ENCODE data around the gene CCDC154. TPM values are rescaled to one million over a fixed set of nuclear protein-coding genes. Genes with fewer than 3 reads are reported as not detected.

Gene CCDC154
- total RNA-seq = 1 to 10 TPM in 1 of 2 experiments, under 1 TPM in 1; 0.70 to 1.6 TPM

- Mint-ChIP-seq H3K4me1 (no peaks in the 10 kb centered on the region), H3K27me3 (no peaks in the 10 kb centered on the region), H3K4me3 (no peak within 1 kb of the TSS), H3K27ac (no peak within 1 kb of the TSS), H3K36me3 (ENCODE audit: low read depth) (no peaks in the 10 kb centered on the region), H3K9me3 (ENCODE audit: low read depth) (no peaks in the 10 kb centered on the region)
- DNase-seq (no peak), ATAC-seq (no peak)
- ChIA-PET POLR2A (no interaction called here), CTCF (no interaction called here)
- intact Hi-C loops (cut with DNase I, micrococcal nuclease) = no loop called here
Measured at GRCh38 chr16:1443980-1444729, at the start of gene CCDC154. Gene CCDC154, minus strand, starts transcription at chr16:1444556. Its CDS starts 234 bp downstream, at chr16:1444322.

- ATAC-seq (peak; percentile 9), DNase-seq (peak; percentile 37)
- Mint-ChIP-seq H3K4me3 (peak overlapping the region; percentile 92), H3K9me3 (ENCODE audit: low read depth) (no peaks in the 10 kb centered on the region), H3K36me3 (ENCODE audit: low read depth) (peaks cover 17% of the 10 kb centered on the region), H3K4me1 (peaks cover 15% of the 10 kb centered on the region), H3K27me3 (no peaks in the 10 kb centered on the region), H3K27ac (peak overlapping the region; percentile 85)
- intact Hi-C loops (cut with DNase I, micrococcal nuclease) = loop anchor here (1.0 to 5.0 kb wide), 18 partner anchors 18 to 774 kb away; partner anchors contain the start of genes CLCN7 (in 2 of the 2), CRAMP1 (in 1 of the 2), FAHD1 (in 1 of the 2) and GNPTG (in 1 of the 2)
- CTCF ChIA-PET = interaction anchor here (0.6 kb wide), 1 partner anchor 130 kb away, joined by 3 read pairs; no protein-coding TSS in a partner anchor
- POLR2A ChIA-PET = interaction anchor here (0.6 to 0.8 kb wide), 2 partner anchors 73 to 355 kb away, joined by 3 to 8 read pairs; partner anchors contain the start of gene UQCC4
Measured at GRCh38 chr16:1493746-1494094, 49.4 kb upstream of the CCDC154 start.

GRCh38 chr16:1492923-1493745 lies 48.8 kb upstream of the CCDC154 start, which contains the start of gene TELO2:
Gene TELO2, plus strand, starts transcription at chr16:1493360. Its CDS starts 922 bp downstream, at chr16:1494282.
- no peaks in the 10 kb centered on the region for H3K27me3 Mint-ChIP-seq
- peaks cover 15% of the 10 kb centered on the region for H3K4me1 Mint-ChIP-seq
- ChIA-PET POLR2A (interaction anchor here (0.6 to 0.8 kb wide), 2 partner anchors 17 to 73 kb away, joined by 3 to 8 read pairs; partner anchors contain the start of gene UQCC4), CTCF (interaction anchor here (0.5 to 1.0 kb wide), 4 partner anchors 18 to 520 kb away, joined by 3 to 4 read pairs (median 3); partner anchors contain the start of genes NUBP2 and SPSB3)
- intact Hi-C loops (cut with DNase I, micrococcal nuclease) = loop anchor here (1.0 to 5.0 kb wide), 18 partner anchors 18 to 774 kb away; partner anchors contain the start of genes CLCN7 (in 2 of the 2), CRAMP1 (in 1 of the 2), FAHD1 (in 1 of the 2) and GNPTG (in 1 of the 2)
- H3K9me3 Mint-ChIP-seq (ENCODE audit: low read depth) = no peaks in the 10 kb centered on the region
- H3K36me3 Mint-ChIP-seq (ENCODE audit: low read depth) = peaks cover 15% of the 10 kb centered on the region
- H3K27ac Mint-ChIP-seq = peak within 1 kb of the TSS; percentile 97
- ATAC-seq (peak; percentile 89), DNase-seq (peak; percentile 94)
- peak within 1 kb of the TSS; percentile 92 for H3K4me3 Mint-ChIP-seq

GRCh38 chr16:1492082-1492922 lies 47.9 kb upstream of the CCDC154 start:
- H3K4me3 Mint-ChIP-seq = peak overlapping the region; percentile 92

GRCh38 chr16:1491327-1491726 lies 47.0 kb upstream of the CCDC154 start:
- intact Hi-C loops (cut with DNase I, micrococcal nuclease) = loop anchor here in 1 of 2 experiments (5.0 kb wide), 1 partner anchor 776 kb away; the partner anchor contains the start of gene RNPS1
- Mint-ChIP-seq H3K27ac (no peak overlapping the region), H3K4me3 (no peak overlapping the region), H3K27me3 (no peaks in the 10 kb centered on the region), H3K9me3 (ENCODE audit: low read depth) (no peaks in the 10 kb centered on the region), H3K36me3 (ENCODE audit: low read depth) (peaks cover 4% of the 10 kb centered on the region), H3K4me1 (peaks cover 15% of the 10 kb centered on the region)
- POLR2A ChIA-PET = no interaction called here
- no peak for DNase-seq
- CTCF ChIA-PET = interaction anchor here (1.1 kb wide), 1 partner anchor 80 kb away, joined by 3 read pairs; no protein-coding TSS in a partner anchor
- no peak for ATAC-seq

More at GRCh38 chr16:1492082-1492922, 47.9 kb upstream of the CCDC154 start:
- intact Hi-C loops (cut with DNase I, micrococcal nuclease) = loop anchor here (2.0 to 5.0 kb wide), 4 partner anchors 18 to 775 kb away; partner anchors contain the start of genes CLCN7 (in 1 of the 2), FAHD1 (in 1 of the 2), HAGH (in 1 of the 2) and RNPS1 (in 1 of the 2)
- no peaks in the 10 kb centered on the region for H3K27me3 Mint-ChIP-seq
- ATAC-seq (no peak), DNase-seq (no peak)
- POLR2A ChIA-PET = interaction anchor here (0.5 to 0.6 kb wide), 2 partner anchors 16 to 197 kb away, joined by 3 read pairs; no protein-coding TSS in a partner anchor
- peak overlapping the region; percentile 97 for H3K27ac Mint-ChIP-seq
- peaks cover 15% of the 10 kb centered on the region for H3K4me1 Mint-ChIP-seq
- no peaks in the 10 kb centered on the region for H3K9me3 Mint-ChIP-seq (ENCODE audit: low read depth)
- CTCF ChIA-PET = interaction anchor here (0.5 to 1.0 kb wide), 5 partner anchors 15 to 519 kb away, joined by 3 to 4 read pairs (median 3); partner anchors contain the start of genes NUBP2 and SPSB3
- peaks cover 9% of the 10 kb centered on the region for H3K36me3 Mint-ChIP-seq (ENCODE audit: low read depth)

- ChIA-PET POLR2A (no interaction called here), CTCF (no interaction called here)
- DNase-seq = no peak
- peaks cover under 1% of the 10 kb centered on the region for H3K36me3 Mint-ChIP-seq (ENCODE audit: low read depth)
- ATAC-seq = no peak
- H3K27ac Mint-ChIP-seq = no peak overlapping the region
- intact Hi-C loops (cut with DNase I, micrococcal nuclease) = no loop called here
- H3K4me3 Mint-ChIP-seq = no peak overlapping the region
- H3K27me3 Mint-ChIP-seq = no peaks in the 10 kb centered on the region
- H3K9me3 Mint-ChIP-seq (ENCODE audit: low read depth) = no peaks in the 10 kb centered on the region
- peaks cover 10% of the 10 kb centered on the region for H3K4me1 Mint-ChIP-seq
Measured at GRCh38 chr16:1489077-1489476, 44.7 kb upstream of the CCDC154 start.

GRCh38 chr16:1488619-1489018 lies 44.3 kb upstream of the CCDC154 start, which contains the start of gene PTX4:
Gene PTX4, minus strand, starts transcription at chr16:1488944. Its CDS starts 35 bp downstream, at chr16:1488909.
- Mint-ChIP-seq H3K36me3 (ENCODE audit: low read depth) (no peaks in the 10 kb centered on the region), H3K27ac (no peak within 1 kb of the TSS), H3K4me1 (peaks cover 8% of the 10 kb centered on the region), H3K4me3 (no peak within 1 kb of the TSS), H3K27me3 (no peaks in the 10 kb centered on the region), H3K9me3 (ENCODE audit: low read depth) (no peaks in the 10 kb centered on the region)
- CTCF ChIA-PET = no interaction called here
- no peak for ATAC-seq
- POLR2A ChIA-PET = no interaction called here
- no peak for DNase-seq
- intact Hi-C loops (cut with DNase I, micrococcal nuclease) = no loop called here

- no peak overlapping the region for H3K4me3 Mint-ChIP-seq
- H3K9me3 Mint-ChIP-seq (ENCODE audit: low read depth) = no peaks in the 10 kb centered on the region
- POLR2A ChIA-PET = no interaction called here
Measured at GRCh38 chr16:1488054-1488601, 43.8 kb upstream of the CCDC154 start.

GRCh38 chr16:1487395-1488053 lies 43.2 kb upstream of the CCDC154 start:
- CTCF ChIA-PET = interaction anchor here (0.6 kb wide), 1 partner anchor 128 kb away, joined by 3 read pairs; no protein-coding TSS in a partner anchor
- Mint-ChIP-seq H3K9me3 (ENCODE audit: low read depth) (no peaks in the 10 kb centered on the region), H3K27me3 (no peaks in the 10 kb centered on the region), H3K4me3 (no peak overlapping the region), H3K36me3 (ENCODE audit: low read depth) (no peaks in the 10 kb centered on the region), H3K27ac (no peak overlapping the region), H3K4me1 (peaks cover 3% of the 10 kb centered on the region)
- DNase-seq (no peak), ATAC-seq (no peak)
- intact Hi-C loops (cut with DNase I, micrococcal nuclease) = no loop called here
- POLR2A ChIA-PET = no interaction called here

More at GRCh38 chr16:1488054-1488601, 43.8 kb upstream of the CCDC154 start:
- no peaks in the 10 kb centered on the region for H3K36me3 Mint-ChIP-seq (ENCODE audit: low read depth)
- H3K27ac Mint-ChIP-seq = no peak overlapping the region
- intact Hi-C loops (cut with DNase I, micrococcal nuclease) = no loop called here
- H3K4me1 Mint-ChIP-seq = peaks cover 8% of the 10 kb centered on the region
- DNase-seq (no peak), ATAC-seq (no peak)
- H3K27me3 Mint-ChIP-seq = no peaks in the 10 kb centered on the region
- CTCF ChIA-PET = no interaction called here

Measured in activated CD4-positive, alpha-beta T cell treated with anti-CD3 and anti-CD28 coated beads for 36 hours (primary cell).